Activated CD8-positive, alpha-beta memory T cell treated with anti-CD3 and anti-CD28 coated beads, Interleukin-2, amount 50 U/mL, for 24 hours (primary cell): ENCODE measurements around the gene RIPK3.

Experiments used
- DNase-seq: peaks from one replicate; pipeline ENCODE4 v3.0.0-alpha.2; 2020; ENCODE audit errors: extremely low read depth

RIPK3 gene

GRCh38 chr14:24300326-24300980 is 39.3 kb downstream of the RIPK3 start:
- no peak for DNase-seq

- peak; percentile 69 for DNase-seq
Observed at GRCh38 chr14:24299255-24300191, 40.3 kb downstream of the RIPK3 start, which contains the start of the genes DHRS1 and NOP9. Gene DHRS1 (minus strand): TSS chr14:24299780. CDS start chr14:24299106, 674 bp downstream. Gene NOP9 (plus strand): TSS chr14:24299850. CDS start chr14:24299955, 105 bp downstream.

- no peak for DNase-seq
Observed at GRCh38 chr14:24298892-24299254, 40.9 kb downstream of the RIPK3 start.

GRCh38 chr14:24297190-24297964 is 42.4 kb downstream of the RIPK3 start:
- no peak for DNase-seq

- peak; percentile 57 for DNase-seq
Observed at GRCh38 chr14:24296341-24297157, 43.2 kb downstream of the RIPK3 start.

GRCh38 chr14:24293525-24293924 is 46.3 kb downstream of the RIPK3 start:
- no peak for DNase-seq

GRCh38 chr14:24292118-24292807 is 47.5 kb downstream of the RIPK3 start:
- DNase-seq, result no peak

- DNase-seq, result no peak
Observed at GRCh38 chr14:24291446-24292117, 48.2 kb downstream of the RIPK3 start.

GRCh38 chr14:24290746-24291145 is 49.0 kb downstream of the RIPK3 start:
- no peak for DNase-seq

GRCh38 chr14:24289649-24290280 is 50.0 kb downstream of the RIPK3 start:
- DNase-seq, result no peak

- no peak for DNase-seq
Observed at GRCh38 chr14:24286996-24287395, 52.8 kb downstream of the RIPK3 start.
